HCT116 (cell line): ENCODE measurements around the gene PPM1M. TPM values are rescaled to one million over a fixed set of nuclear protein-coding genes. Genes with fewer than 3 reads are reported as not detected.

Experiments used
- ATAC-seq: fragments of 200-7000 bp; cut with Tn5 transposase; 2 replicates; pipeline ENCODE4 v1.9.1; 2020; ENCODE audit warnings: mild to moderate bottlenecking, moderate library complexity
- BruUV-seq: library from RNA; stranded (reverse); fragments of 400-500 nt; replicated peaks from 2 replicates; lab custom pipeline; 2021; lab: Mats Ljungman, UMichigan
- CTCF ChIA-PET: fragments of 300-600 bp; sonication (Branson Sonifier 250); formaldehyde crosslinking; loops from one replicate; lab custom pipeline; 2021; ENCODE audit warnings: antibody characterized with exemption; lab: Charles Lee
- POLR2A ChIA-PET: fragments of 300-600, 350-600 bp; sonication (Branson Sonifier 250); formaldehyde crosslinking; loops from one replicate; lab custom pipeline; 2021; ENCODE audit warnings: antibody characterized with exemption; lab: Charles Lee
- RAD21 ChIA-PET, 2 experiments: fragments of 300-600 bp; sonication (Branson Sonifier 250); formaldehyde crosslinking; loops; one replicate each; lab custom pipeline; 2023; ENCODE audit warnings: low total read pairs in 2 of 2; ENCODE audit not compliant: uncharacterized antibody in 2 of 2, unreplicated experiment in 2 of 2, low non-redundant PET in 1 of 2; lab: Charles Lee
- DNase-seq: peaks from one replicate; pipeline ENCODE4 v3.0.0-alpha.2; 2010; ENCODE audit warnings: low read depth, low spot score
- H2AFZ ChIP-seq: fragments of 200-600 bp; shearing (Covaris generic), sonication (generic); 2 replicates; pipeline ENCODE4 v1.6.1; 2017; ENCODE audit warnings: low read depth, mixed run types, mixed read lengths, antibody characterized with exemption, low read length; ENCODE audit not compliant: poor library complexity, severe bottlenecking
- H3K27ac ChIP-seq: 2 replicates; pipeline ENCODE4 v1.5.1; 2012; ENCODE audit warnings: low read depth, low read length
- H3K27me3 ChIP-seq: fragments of 200-600 bp; sonication (generic); 2 replicates; pipeline ENCODE4 v1.6.1; 2016; ENCODE audit warnings: mixed run types, low read length, mixed read lengths; ENCODE audit not compliant: insufficient read depth
- H3K36me3 ChIP-seq, 2 experiments: fragments of 200-500 bp in 1 of 2; fragments of 200-600 bp in 1 of 2; sonication (Bioruptor generic) in 1 of 2; sonication (generic) in 1 of 2; 2 replicates each; pipeline versions ENCODE4 v1.5.1 to v1.6.1; 2014 to 2016; ENCODE audit warnings: low read length in 2 of 2, inconsistent platforms in 1 of 2, mixed read lengths in 1 of 2, mixed run types in 1 of 2; ENCODE audit not compliant: insufficient read depth in 2 of 2, control insufficient read depth in 1 of 2
- H3K4me1 ChIP-seq, 2 experiments: fragments of 200-600 bp in 1 of 2; sonication (generic) in 1 of 2; 2 replicates each; pipeline versions ENCODE4 v1.5.1 to v1.6.1; 2012 to 2017; ENCODE audit warnings: low read length in 2 of 2, inconsistent platforms in 1 of 2, mild to moderate bottlenecking in 1 of 2, mixed read lengths in 1 of 2, mixed run types in 1 of 2, moderate library complexity in 1 of 2; ENCODE audit not compliant: insufficient read depth in 2 of 2, control insufficient read depth in 1 of 2
- H3K4me2 ChIP-seq: fragments of 200-600 bp; sonication (generic); 2 replicates; pipeline ENCODE4 v1.6.1; 2017; ENCODE audit warnings: mixed run types, low read length, mixed read lengths
- H3K4me3 ChIP-seq, 2 experiments: fragments of 200-600 bp in 1 of 2; sonication (generic) in 1 of 2; replicated peaks in 1 of 2; 2 replicates each; pipeline ENCODE4 v1.5.1; 2011 to 2016; ENCODE audit warnings: low read length in 2 of 2, control low read depth in 1 of 2, low read depth in 1 of 2, mild to moderate bottlenecking in 1 of 2, mixed read lengths in 1 of 2, mixed run types in 1 of 2
- H3K79me2 ChIP-seq: fragments of 200-600 bp; sonication (generic); 2 replicates; pipeline ENCODE4 v1.6.1; 2017; ENCODE audit warnings: mild to moderate bottlenecking, mixed run types, low read length, moderate library complexity, mixed read lengths; ENCODE audit not compliant: insufficient read depth
- H3K9ac ChIP-seq: fragments of 200-600 bp; sonication (generic); 2 replicates; pipeline ENCODE4 v1.6.1; 2016; ENCODE audit warnings: low read length, mixed read lengths
- H3K9me2 ChIP-seq: fragments of 200-600 bp; sonication (generic), shearing (Covaris generic); 2 replicates; pipeline ENCODE4 v1.6.1; 2017; ENCODE audit warnings: mixed run types, mild to moderate bottlenecking, moderate library complexity; ENCODE audit not compliant: insufficient read depth
- H3K9me3 ChIP-seq, 2 experiments: fragments of 200-500 bp in 1 of 2; fragments of 200-600 bp in 1 of 2; sonication (Bioruptor generic) in 1 of 2; sonication (generic) in 1 of 2; 2 replicates each; pipeline ENCODE4 v1.6.1; 2014 to 2017; ENCODE audit warnings: low read length in 2 of 2, mixed read lengths in 2 of 2, inconsistent platforms in 1 of 2, low read depth in 1 of 2, mild to moderate bottlenecking in 1 of 2, mixed run types in 1 of 2, moderate library complexity in 1 of 2; ENCODE audit not compliant: control insufficient read depth in 1 of 2, insufficient read depth in 1 of 2
- H4K20me1 ChIP-seq: fragments of 200-600 bp; sonication (generic), shearing (Covaris generic); 2 replicates; pipeline ENCODE4 v1.6.1; 2017; ENCODE audit warnings: mixed run types, mild to moderate bottlenecking, moderate library complexity; ENCODE audit not compliant: insufficient read depth
- CEBPB ChIP-seq: IDR thresholded peaks from 2 replicates; pipeline ENCODE4 v1.6.1; 2012; ENCODE audit warnings: low read depth
- EGR1 ChIP-seq: IDR thresholded peaks from 2 replicates; pipeline ENCODE4 v1.6.1; 2012; ENCODE audit warnings: low read depth
- EZH2phosphoT487 ChIP-seq: fragments of 200-600 bp; IDR thresholded peaks from 2 replicates; pipeline ENCODE4 v1.6.1; 2018; ENCODE audit warnings: antibody characterized with exemption, borderline replicate concordance
- FOSL1 ChIP-seq: IDR thresholded peaks from 2 replicates; pipeline ENCODE4 v1.6.1; 2012; ENCODE audit warnings: low read depth
- JUND ChIP-seq: IDR thresholded peaks from 2 replicates; pipeline ENCODE4 v1.6.1; 2012
- POLR2A ChIP-seq: IDR thresholded peaks from 2 replicates; pipeline ENCODE4 v1.7.0; 2011; ENCODE audit warnings: borderline replicate concordance; ENCODE audit not compliant: insufficient read depth, insufficient read length; ENCODE audit errors: extremely low read depth
- POLR2AphosphoS5 ChIP-seq: IDR thresholded peaks from 2 replicates; pipeline ENCODE4 v1.6.1; 2011; ENCODE audit warnings: mild to moderate bottlenecking, low read depth, low read length, moderate library complexity
- SIN3A ChIP-seq: IDR thresholded peaks from 2 replicates; pipeline ENCODE4 v1.6.1; 2012; ENCODE audit warnings: low read depth
- SP1 ChIP-seq: IDR thresholded peaks from 2 replicates; pipeline ENCODE4 v1.6.1; 2012; ENCODE audit warnings: low read depth
- SRF ChIP-seq: IDR thresholded peaks from 2 replicates; pipeline ENCODE4 v1.6.1; 2012; ENCODE audit warnings: low read depth
- TCF7L2 ChIP-seq: IDR thresholded peaks from 2 replicates; pipeline ENCODE4 v1.7.0; 2011; ENCODE audit warnings: borderline replicate concordance, inconsistent platforms; ENCODE audit not compliant: insufficient read depth, insufficient read length; ENCODE audit errors: extremely low read depth
- YY1 ChIP-seq: IDR thresholded peaks from 2 replicates; pipeline ENCODE4 v1.6.1; 2011; ENCODE audit warnings: low read length, low read depth, moderate library complexity, mild to moderate bottlenecking; ENCODE audit not compliant: insufficient replicate concordance; ENCODE audit errors: extremely low read depth
- ZFX ChIP-seq: fragments of 450-650 bp; IDR thresholded peaks from 2 replicates; pipeline ENCODE4 v1.6.1; 2017
- ZNF274 ChIP-seq: fragments of 200-500 bp; sonication (Bioruptor generic); IDR thresholded peaks from 2 replicates; pipeline ENCODE4 v1.6.1; 2014; ENCODE audit warnings: mild to moderate bottlenecking, low read depth, low read length, inconsistent platforms
- intact Hi-C: fragments of 100-400 bp; cut with micrococcal nuclease; formaldehyde crosslinking; loops from 2 replicates; pipeline ENCODE4 v1.10.0; 2022
- total RNA-seq: library from RNA; stranded (reverse); gene quantifications from one replicate; pipeline ENCODE4 v1.2.1, GENCODE V29; 2021; ENCODE audit not compliant: unreplicated experiment
- TF ChIP-seq, protein P1 (sequence below): IDR thresholded peaks from 2 replicates; pipeline ENCODE4 v1.6.1; 2012
- TF ChIP-seq, protein P2 (sequence below): IDR thresholded peaks from 2 replicates; pipeline ENCODE4 v1.6.1; 2011; ENCODE audit warnings: mild to moderate bottlenecking, low read length, moderate library complexity; ENCODE audit not compliant: insufficient replicate concordance; ENCODE audit errors: extremely low read depth
- TF ChIP-seq, protein P3 (sequence below), 3 experiments: fragments of 200-600 bp in 1 of 3; sonication (generic) in 1 of 3; IDR thresholded peaks in 2 of 3; conservative IDR thresholded peaks in 1 of 3; 2 replicates each; pipeline ENCODE4 v1.5.1; 2012 to 2017; ENCODE audit warnings: low read depth in 2 of 3, low read length in 2 of 3, antibody characterized with exemption in 1 of 3, borderline replicate concordance in 1 of 3, control low read depth in 1 of 3, mild to moderate bottlenecking in 1 of 3, mixed read lengths in 1 of 3, mixed run types in 1 of 3, moderate library complexity in 1 of 3; ENCODE audit not compliant: insufficient read depth in 1 of 3
- TF ChIP-seq, protein P4 (sequence below): IDR thresholded peaks from 2 replicates; pipeline ENCODE4 v1.6.1; 2012

PPM1M gene
- total RNA-seq, 1 experiment from 2014 or later, result 16.6 TPM

DNA sequence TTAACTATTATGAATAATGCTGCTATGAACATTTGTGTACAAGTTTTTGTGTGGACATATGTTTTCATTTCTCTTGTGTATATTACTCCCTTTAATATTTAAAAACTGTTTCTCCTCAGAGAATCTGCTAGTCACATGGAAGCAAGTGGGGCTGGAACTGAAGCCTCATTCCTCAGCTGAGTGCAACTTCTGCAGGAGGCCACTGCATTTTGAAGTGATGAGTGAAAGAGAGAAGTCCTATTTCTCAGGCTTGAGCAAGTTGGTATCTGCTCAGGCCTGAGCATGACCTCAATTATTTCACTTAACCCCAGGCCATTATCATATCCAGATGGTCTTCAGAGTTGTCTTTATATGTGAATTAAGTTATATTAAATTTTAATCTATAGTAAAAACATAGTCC, 31.7 kb upstream of the PPM1M start:
- BruUV-seq, result no TSS peak
- CTCF ChIA-PET, result no interaction called here
- no peak overlapping the region for H3K27ac ChIP-seq
- ATAC-seq, result no peak
- H3K9me3 ChIP-seq, result no peaks in the 10 kb centered on the region
- H3K4me3 ChIP-seq, result no peak overlapping the region
- DNase-seq, result no peak
- no peaks in the 10 kb centered on the region for H3K27me3 ChIP-seq
- peaks cover 42 to 46% of the 10 kb centered on the region in 2 experiments for H3K36me3 ChIP-seq
- peaks cover 21 to 32% of the 10 kb centered on the region in 2 experiments for H3K4me1 ChIP-seq
- no peaks in the 10 kb centered on the region for H3K9me2 ChIP-seq
- no peak for TF ChIP-seq POLR2AphosphoS5
- TF ChIP-seq EZH2phosphoT487, result no peak
- no peak for TF ChIP-seq SP1
- TF ChIP-seq SIN3A, result no peak
- no peak for TF ChIP-seq POLR2A
- TF ChIP-seq ZFX, result no peak
- TF ChIP-seq JUND, result no peak
- no peak for TF ChIP-seq TCF7L2
- TF ChIP-seq SRF, result no peak
- no peak for TF ChIP-seq ZNF274
- TF ChIP-seq, all 23 proteins: peak for 0
- Histone ChIP-seq H3K4me2 (no peak overlapping the region), H3K79me2 (no peaks in the 10 kb centered on the region), H3K9ac (no peak overlapping the region), H4K20me1 (no peaks in the 10 kb centered on the region), H2AFZ (no peak overlapping the region)
- POLR2A ChIA-PET, result no interaction called here
- RAD21 ChIA-PET, result no interaction called here
- intact Hi-C loops, result no loop called here

DNA sequence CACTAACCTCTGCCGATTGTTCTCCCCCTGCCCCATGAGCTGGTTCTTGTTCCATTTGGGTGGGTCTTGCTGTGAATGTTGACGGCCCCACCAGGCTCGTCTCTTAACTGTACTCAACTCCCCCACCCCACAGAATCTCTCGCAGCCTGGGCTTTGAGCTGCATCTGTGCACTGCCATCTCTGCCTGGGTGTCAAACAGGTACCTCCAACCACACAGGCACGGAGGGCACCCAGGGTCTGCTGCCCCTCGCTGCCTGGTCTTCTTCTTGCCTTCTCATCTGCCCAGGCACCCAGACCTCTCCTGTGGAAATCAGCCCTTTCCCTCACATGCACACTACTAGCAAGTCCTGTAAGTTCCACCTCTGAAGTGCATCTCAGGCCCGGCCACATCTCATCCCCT, 30.2 kb upstream of the PPM1M start:
- Histone ChIP-seq H3K4me1 (peaks cover 21 to 38% of the 10 kb centered on the region in 2 experiments), H3K27me3 (no peaks in the 10 kb centered on the region), H3K79me2 (no peaks in the 10 kb centered on the region), H3K9ac (no peak overlapping the region), H3K4me3 (no peak overlapping the region), H4K20me1 (no peaks in the 10 kb centered on the region), H3K9me3 (no peaks in the 10 kb centered on the region), H2AFZ (no peak overlapping the region), H3K4me2 (no peak overlapping the region), H3K27ac (no peak overlapping the region), H3K9me2 (no peaks in the 10 kb centered on the region), H3K36me3 (peaks cover 30 to 36% of the 10 kb centered on the region in 2 experiments)
- ChIA-PET POLR2A (no interaction called here), RAD21 (no interaction called here), CTCF (no interaction called here)
- no peak for DNase-seq
- intact Hi-C loops, result loop anchor here (5.0 kb wide), 1 partner anchor 63 kb away; the partner anchor contains the start of gene POC1A
- ATAC-seq, result no peak
- no TSS peak for BruUV-seq
- TF ChIP-seq, protein P1, sequence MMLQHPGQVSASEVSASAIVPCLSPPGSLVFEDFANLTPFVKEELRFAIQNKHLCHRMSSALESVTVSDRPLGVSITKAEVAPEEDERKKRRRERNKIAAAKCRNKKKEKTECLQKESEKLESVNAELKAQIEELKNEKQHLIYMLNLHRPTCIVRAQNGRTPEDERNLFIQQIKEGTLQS, result no peak
- TF ChIP-seq YY1 (no peak), EZH2phosphoT487 (no peak), CEBPB (no peak), POLR2AphosphoS5 (no peak), ZFX (no peak), FOSL1 (no peak), JUND (no peak), SP1 (no peak), EGR1 (no peak)
- TF ChIP-seq, protein P2, sequence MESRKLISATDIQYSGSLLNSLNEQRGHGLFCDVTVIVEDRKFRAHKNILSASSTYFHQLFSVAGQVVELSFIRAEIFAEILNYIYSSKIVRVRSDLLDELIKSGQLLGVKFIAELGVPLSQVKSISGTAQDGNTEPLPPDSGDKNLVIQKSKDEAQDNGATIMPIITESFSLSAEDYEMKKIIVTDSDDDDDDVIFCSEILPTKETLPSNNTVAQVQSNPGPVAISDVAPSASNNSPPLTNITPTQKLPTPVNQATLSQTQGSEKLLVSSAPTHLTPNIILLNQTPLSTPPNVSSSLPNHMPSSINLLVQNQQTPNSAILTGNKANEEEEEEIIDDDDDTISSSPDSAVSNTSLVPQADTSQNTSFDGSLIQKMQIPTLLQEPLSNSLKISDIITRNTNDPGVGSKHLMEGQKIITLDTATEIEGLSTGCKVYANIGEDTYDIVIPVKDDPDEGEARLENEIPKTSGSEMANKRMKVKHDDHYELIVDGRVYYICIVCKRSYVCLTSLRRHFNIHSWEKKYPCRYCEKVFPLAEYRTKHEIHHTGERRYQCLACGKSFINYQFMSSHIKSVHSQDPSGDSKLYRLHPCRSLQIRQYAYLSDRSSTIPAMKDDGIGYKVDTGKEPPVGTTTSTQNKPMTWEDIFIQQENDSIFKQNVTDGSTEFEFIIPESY, result no peak
- TF ChIP-seq, protein P3, sequence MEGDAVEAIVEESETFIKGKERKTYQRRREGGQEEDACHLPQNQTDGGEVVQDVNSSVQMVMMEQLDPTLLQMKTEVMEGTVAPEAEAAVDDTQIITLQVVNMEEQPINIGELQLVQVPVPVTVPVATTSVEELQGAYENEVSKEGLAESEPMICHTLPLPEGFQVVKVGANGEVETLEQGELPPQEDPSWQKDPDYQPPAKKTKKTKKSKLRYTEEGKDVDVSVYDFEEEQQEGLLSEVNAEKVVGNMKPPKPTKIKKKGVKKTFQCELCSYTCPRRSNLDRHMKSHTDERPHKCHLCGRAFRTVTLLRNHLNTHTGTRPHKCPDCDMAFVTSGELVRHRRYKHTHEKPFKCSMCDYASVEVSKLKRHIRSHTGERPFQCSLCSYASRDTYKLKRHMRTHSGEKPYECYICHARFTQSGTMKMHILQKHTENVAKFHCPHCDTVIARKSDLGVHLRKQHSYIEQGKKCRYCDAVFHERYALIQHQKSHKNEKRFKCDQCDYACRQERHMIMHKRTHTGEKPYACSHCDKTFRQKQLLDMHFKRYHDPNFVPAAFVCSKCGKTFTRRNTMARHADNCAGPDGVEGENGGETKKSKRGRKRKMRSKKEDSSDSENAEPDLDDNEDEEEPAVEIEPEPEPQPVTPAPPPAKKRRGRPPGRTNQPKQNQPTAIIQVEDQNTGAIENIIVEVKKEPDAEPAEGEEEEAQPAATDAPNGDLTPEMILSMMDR (IDR thresholded peaks at IDR 0.05 in 2 of 3, conservative IDR thresholded peaks at IDR 0.05 in 1 of 3; ENCODE audit: borderline replicate concordance in 1 of 3, insufficient read depth in 1 of 3, low read depth in 2 of 3, low read length in 2 of 3), result no peak
- TF ChIP-seq, protein P4, sequence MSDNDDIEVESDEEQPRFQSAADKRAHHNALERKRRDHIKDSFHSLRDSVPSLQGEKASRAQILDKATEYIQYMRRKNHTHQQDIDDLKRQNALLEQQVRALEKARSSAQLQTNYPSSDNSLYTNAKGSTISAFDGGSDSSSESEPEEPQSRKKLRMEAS, result no peak
